Body of pancreas (tissue), 4 donors: Measurements from ENCODE around the gene ZDHHC13.

Experiments
- CTCF ChIP-seq, 7 experiments: fragments of 450-650 bp in 4 of 7; fragments of 200-600 bp in 3 of 7; sonication (generic) in 3 of 7; IDR thresholded peaks; one replicate each; pipeline ENCODE4 v1.5.1; 2016 to 2019; ENCODE audit warnings: antibody characterized with exemption in 7 of 7
- POLR2A ChIP-seq, 3 donors: fragments of 450-650 bp; IDR thresholded peaks; one replicate each; pipeline ENCODE4 v1.6.1; 2016; ENCODE audit warnings: antibody characterized with exemption in 3 of 3, mild to moderate bottlenecking in 2 of 3

GRCh38 chr11:19191530-19192169 is 74.7 kb downstream of the ZDHHC13 start:
- TF ChIP-seq CTCF (IDR thresholded peaks at IDR 0.05) = no peak
- no peak for TF ChIP-seq POLR2A (IDR thresholded peaks at IDR 0.05)
